GM19455 (cell line): ENCODE results near the gene MAP4K3.

Source experiments
- ATAC-seq: cut with Tn5 transposase; IDR thresholded peaks from one replicate; pipeline ENCODE4 v1.9.1; 2021; ENCODE audit not compliant: unreplicated experiment

MAP4K3 gene

GRCh38 chr2:39203382-39203781 lies 233.7 kb downstream of the MAP4K3 start:
- ATAC-seq, result no peak

GRCh38 chr2:39202639-39203369 lies 234.3 kb downstream of the MAP4K3 start:
- ATAC-seq, result no peak
